GM13976 (cell line): ENCODE measurements around the gene YWHAG.
"Not testable (repeated sequence)": the region's sequence is repeated elsewhere in the genome, so short reads cannot be mapped to it uniquely, and the experiment has no call there.

Experiments
- DNase-seq: peaks from one replicate; pipeline ENCODE4 v3.0.0; 2012; ENCODE audit warnings: low spot score
- in situ Hi-C: fragments of 300-500 bp; cut with MboI; formaldehyde crosslinking; loops from one replicate; pipeline ENCODE4 v1.12.0; 2022; ENCODE audit warnings: low sequenced_read_pairs, mixed read lengths, inconsistent platforms; ENCODE audit not compliant: unreplicated experiment
- TF ChIP-seq, protein P1 (sequence below): IDR thresholded peaks from 2 replicates; pipeline ENCODE4 v1.5.1; 2012; ENCODE audit warnings: borderline replicate concordance, mild to moderate bottlenecking; ENCODE audit not compliant: insufficient read depth; ENCODE audit errors: extremely low read depth, missing control alignments, control extremely low read depth

Gene YWHAG

DNA sequence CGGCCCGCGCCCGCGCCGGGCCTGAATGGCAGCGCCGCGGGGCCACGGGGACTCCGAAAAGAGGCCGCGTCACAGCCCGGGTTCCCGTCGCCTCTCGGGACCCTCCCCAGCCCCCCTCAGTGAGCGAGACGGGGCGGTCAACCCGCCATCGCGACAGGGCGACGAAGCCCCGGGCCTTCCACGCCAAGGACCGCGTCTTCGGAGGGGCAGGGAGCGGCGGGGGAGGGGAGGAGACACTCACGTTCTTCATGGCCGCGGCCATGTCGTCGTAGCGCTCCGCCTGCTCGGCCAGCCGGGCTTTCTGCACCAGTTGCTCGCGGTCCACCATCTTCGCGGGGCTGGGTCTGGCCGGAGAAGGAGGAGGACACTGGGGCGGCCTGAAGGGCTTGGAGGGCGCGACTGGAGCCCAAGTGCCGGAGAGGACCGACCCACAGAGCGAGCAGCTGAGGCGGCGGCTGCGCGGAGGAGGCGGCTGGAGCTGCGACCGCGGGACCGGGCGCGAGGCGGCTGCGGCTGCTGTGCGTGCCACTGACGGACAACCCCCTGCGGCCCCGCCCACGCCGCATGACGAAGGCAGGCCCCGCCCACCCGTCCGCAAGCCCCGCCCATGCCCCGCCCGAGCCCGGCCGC lies at the start of gene YWHAG:
Gene YWHAG, minus strand, starts transcription at position 511 of the 630 bp plus-strand sequence. Its CDS starts 183 bp downstream, at position 328.
- TF ChIP-seq, protein P1, sequence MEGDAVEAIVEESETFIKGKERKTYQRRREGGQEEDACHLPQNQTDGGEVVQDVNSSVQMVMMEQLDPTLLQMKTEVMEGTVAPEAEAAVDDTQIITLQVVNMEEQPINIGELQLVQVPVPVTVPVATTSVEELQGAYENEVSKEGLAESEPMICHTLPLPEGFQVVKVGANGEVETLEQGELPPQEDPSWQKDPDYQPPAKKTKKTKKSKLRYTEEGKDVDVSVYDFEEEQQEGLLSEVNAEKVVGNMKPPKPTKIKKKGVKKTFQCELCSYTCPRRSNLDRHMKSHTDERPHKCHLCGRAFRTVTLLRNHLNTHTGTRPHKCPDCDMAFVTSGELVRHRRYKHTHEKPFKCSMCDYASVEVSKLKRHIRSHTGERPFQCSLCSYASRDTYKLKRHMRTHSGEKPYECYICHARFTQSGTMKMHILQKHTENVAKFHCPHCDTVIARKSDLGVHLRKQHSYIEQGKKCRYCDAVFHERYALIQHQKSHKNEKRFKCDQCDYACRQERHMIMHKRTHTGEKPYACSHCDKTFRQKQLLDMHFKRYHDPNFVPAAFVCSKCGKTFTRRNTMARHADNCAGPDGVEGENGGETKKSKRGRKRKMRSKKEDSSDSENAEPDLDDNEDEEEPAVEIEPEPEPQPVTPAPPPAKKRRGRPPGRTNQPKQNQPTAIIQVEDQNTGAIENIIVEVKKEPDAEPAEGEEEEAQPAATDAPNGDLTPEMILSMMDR, result no peak
- in situ Hi-C loops, result no loop called here

DNA sequence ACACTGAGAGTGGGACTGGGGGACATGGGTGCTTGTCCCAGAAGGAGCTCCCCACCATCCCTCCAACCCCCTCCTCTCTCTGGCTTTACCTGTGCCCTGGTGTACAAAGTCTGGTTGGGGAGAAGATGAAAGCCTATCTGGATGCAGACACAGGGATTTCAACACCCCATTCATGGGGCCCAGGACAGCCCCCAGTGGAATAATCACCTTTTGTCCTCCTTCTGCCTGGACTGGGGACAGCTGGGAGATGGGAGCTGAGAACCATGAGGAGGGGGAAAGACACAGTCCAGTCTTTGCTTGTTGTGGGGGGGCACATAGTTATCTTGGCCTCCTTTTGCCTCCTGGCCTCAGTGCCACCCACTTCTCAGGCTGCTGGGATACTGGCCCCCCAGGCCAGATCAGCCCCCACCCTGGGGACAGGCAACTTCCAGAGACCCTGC lies 49.4 kb upstream of the YWHAG start:
- TF ChIP-seq, protein P1, result no peak
- no peak for DNase-seq
- in situ Hi-C loops, result no loop called here

More for the DNA sequence above, at the start of gene YWHAG:
- DNase-seq, result peak; percentile 91

DNA sequence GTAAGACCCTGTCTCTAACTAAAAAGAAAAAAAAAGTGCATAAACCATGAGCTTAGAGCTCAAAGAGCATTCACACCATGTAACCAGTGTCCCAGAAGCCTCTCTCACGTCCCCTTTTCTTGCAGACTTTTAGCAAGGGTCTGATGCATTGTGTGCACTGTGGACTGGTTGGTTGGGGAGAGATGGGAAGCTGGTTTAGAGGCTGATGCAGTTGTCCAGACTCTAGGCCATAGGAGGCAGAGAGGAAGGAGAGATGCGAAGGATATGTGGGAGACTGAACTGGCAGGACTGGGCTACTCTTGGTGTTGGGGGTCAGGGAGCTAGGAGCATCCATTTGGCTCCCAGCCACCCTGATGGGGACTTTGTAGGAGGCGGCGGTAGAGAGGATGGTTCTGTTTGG lies 48.9 kb upstream of the YWHAG start:
- in situ Hi-C loops, result no loop called here
- TF ChIP-seq, protein P1, result no peak
- DNase-seq, result no peak

DNA sequence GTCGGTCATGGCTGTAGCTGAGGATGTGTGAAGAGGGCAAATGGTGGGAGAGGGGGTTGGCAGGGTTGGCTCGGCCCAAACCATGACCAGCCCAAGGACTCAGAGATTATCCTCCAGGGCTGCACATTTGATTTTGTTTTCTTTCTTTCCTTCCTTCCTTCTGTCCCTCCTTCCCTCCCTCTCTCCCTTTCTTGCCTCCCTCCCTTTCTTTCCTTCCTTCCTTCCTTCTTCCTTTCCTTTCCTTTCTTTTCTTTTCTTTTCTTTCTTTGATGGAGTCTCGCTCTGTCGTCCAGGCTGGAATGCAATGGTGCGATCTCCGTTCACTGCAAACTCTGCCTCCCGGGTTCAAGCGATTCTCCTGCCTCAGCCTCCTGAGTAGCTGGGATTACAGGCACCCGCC lies 46.9 kb upstream of the YWHAG start:
- no peak for DNase-seq
- TF ChIP-seq, protein P1, result no peak
- in situ Hi-C loops, result no loop called here

DNA sequence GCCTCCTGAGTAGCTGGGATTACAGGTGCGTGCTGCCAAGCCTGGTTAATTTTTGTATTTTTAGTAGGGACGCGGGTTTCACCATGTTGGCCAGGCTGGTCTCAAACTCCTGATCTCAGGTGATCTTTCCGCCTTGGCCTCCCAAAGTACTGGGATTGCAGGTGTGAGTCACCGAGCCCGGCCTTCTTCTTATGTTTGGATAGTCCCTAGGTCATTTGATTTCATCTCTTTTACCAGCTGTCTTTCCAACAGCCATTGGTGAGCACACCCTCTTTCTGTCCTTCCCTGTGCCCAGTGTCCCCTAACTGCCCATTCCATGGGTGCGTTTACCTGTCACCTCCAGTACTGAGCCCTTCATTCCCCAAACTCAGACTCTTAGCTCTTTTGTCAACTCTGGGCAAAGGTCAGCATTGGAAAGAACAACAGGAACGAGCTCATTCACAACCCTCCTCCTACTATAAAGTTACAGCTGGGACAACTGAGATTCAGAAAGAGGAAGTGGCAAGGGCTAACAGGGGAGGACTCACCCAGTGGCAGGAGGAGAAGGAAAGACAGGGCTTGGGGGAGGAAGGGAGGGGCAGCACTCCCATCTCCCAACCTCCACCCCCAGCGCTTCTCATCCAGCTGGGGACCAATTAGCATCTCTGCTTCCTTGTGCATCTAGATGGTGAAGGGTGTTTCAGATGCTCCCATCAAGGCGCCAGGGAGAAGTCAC lies 45.1 kb upstream of the YWHAG start:
- DNase-seq, result no peak
- TF ChIP-seq, protein P1, result no peak
- in situ Hi-C loops, result no loop called here

DNA sequence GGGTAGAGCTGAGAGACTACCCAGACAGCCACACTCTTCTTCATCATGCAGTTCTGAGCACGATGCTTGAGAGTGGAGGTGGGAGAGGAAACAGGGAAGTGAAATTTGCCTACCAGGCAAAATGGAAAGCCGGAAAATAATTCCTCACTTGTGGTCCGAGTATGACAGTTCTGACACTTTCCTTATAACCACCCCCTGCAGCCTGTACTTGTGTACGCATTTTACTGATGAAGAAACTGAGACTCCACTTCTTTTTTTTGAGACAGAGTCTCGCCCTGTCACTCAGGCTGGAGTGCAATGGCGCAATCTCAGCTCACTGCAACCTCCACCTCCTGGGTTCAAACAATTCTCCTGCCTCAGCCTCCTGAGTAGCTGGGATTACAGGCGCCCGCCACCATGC lies 44.3 kb upstream of the YWHAG start:
- DNase-seq, in situ Hi-C loops: not testable (repeated sequence)

DNA sequence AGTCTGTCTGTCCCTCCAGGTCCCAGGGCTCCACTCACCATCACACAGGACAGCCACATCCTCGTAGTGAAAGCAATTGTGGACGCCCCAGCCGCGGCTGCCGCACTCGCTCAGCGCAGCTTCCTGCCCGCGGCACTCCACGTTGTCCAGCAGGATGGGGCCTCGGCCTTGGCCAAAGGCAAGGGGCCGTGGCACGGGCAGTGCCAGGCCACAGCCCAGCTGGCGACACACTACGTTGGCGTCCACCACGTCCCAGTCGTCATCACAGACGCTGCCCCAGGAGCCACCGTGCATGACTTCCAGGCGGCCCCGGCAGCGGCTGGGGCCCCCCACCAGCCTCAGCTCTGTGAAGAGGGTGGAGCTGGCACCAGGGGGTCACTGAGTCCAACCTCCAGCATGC lies 41.5 kb upstream of the YWHAG start:
- in situ Hi-C loops, result no loop called here
- TF ChIP-seq, protein P1, result no peak
- no peak for DNase-seq
